LoVo (cell line): ENCODE measurements around the gene BIRC5.

Experiments used
- DNase-seq: peaks from one replicate; pipeline ENCODE4 v3.0.0-alpha.2; 2016; ENCODE audit warnings: low spot score

The BIRC5 gene

GRCh38 chr17:78184351-78184750 is 29.7 kb upstream of the BIRC5 start:
- no peak for DNase-seq

GRCh38 chr17:78184868-78185267 is 29.2 kb upstream of the BIRC5 start:
- no peak for DNase-seq

GRCh38 chr17:78185981-78186691 is 27.9 kb upstream of the BIRC5 start:
- peak; percentile 56 for DNase-seq

- peak; percentile 99 for DNase-seq
These were observed 27.1 kb upstream of the BIRC5 start, which contains the start of the genes AFMID and TK1 for GRCh38 chr17:78186692-78187595. TSS of gene AFMID (plus strand) at chr17:78187362. CDS start at chr17:78187371, 9 bp downstream. TSS of gene TK1 (minus strand) at chr17:78187052. CDS start at chr17:78186994, 58 bp downstream.

GRCh38 chr17:78196716-78197115 is 17.3 kb upstream of the BIRC5 start:
- DNase-seq: no peak

- DNase-seq: no peak
These were observed 16.8 kb upstream of the BIRC5 start for GRCh38 chr17:78197147-78197832.

- no peak for DNase-seq
These were observed 13.6 kb upstream of the BIRC5 start for GRCh38 chr17:78200451-78200850.

GRCh38 chr17:78202666-78203065 is 11.4 kb upstream of the BIRC5 start:
- DNase-seq: no peak

- DNase-seq: no peak
These were observed 9.5 kb upstream of the BIRC5 start for GRCh38 chr17:78204387-78205123.

GRCh38 chr17:78205124-78205775 is 8.8 kb upstream of the BIRC5 start:
- no peak for DNase-seq

GRCh38 chr17:78206298-78206697 is 7.8 kb upstream of the BIRC5 start:
- DNase-seq: no peak

GRCh38 chr17:78208486-78208885 is 5.6 kb upstream of the BIRC5 start:
- DNase-seq: no peak

- no peak for DNase-seq
These were observed 3.9 kb upstream of the BIRC5 start for GRCh38 chr17:78210111-78210510.

GRCh38 chr17:78211032-78211431 is 3.0 kb upstream of the BIRC5 start:
- no peak for DNase-seq

GRCh38 chr17:78214706-78215061 is 631 bp downstream of the BIRC5 start:
- no peak for DNase-seq

GRCh38 chr17:78219396-78220150 is 5.5 kb downstream of the BIRC5 start:
- DNase-seq: no peak

GRCh38 chr17:78223061-78223460 is 9.0 kb downstream of the BIRC5 start:
- DNase-seq: no peak

GRCh38 chr17:78223765-78224164 is 9.7 kb downstream of the BIRC5 start:
- no peak for DNase-seq

GRCh38 chr17:78224231-78225087 is 10.4 kb downstream of the BIRC5 start:
- no peak for DNase-seq
